Measurements from ENCODE around the gene PHACTR4. TPM values are rescaled to one million over a fixed set of nuclear protein-coding genes. Genes with fewer than 3 reads are reported as not detected.

Gene PHACTR4
- total and polyA plus RNA-seq, 2 of the 13 experiments (the other 11 are each of a cell fraction or from before 2014, with no cell fraction given): 13.9 to 17.1 TPM

DNA sequence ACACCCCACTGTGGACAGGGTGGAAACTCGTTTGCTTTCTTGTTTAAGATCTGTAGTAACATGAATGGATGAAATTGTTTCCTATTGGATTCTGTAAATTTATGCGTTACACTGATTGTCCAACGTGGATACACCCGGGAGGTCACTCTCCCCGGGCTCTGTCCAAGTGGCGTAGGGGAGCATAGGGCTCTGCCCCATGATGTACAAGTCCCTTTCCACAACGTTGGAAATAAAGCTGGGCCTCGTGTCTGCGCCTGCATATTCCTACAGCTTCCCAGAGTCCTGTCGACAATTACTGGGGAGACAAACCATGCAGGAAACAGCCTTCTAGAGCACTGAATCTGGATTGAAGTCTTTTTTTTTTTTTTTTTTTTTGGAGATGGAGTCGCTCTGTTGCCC lies 137.7 kb downstream of the PHACTR4 start (continued):
- TF ChIP-seq, protein P1, sequence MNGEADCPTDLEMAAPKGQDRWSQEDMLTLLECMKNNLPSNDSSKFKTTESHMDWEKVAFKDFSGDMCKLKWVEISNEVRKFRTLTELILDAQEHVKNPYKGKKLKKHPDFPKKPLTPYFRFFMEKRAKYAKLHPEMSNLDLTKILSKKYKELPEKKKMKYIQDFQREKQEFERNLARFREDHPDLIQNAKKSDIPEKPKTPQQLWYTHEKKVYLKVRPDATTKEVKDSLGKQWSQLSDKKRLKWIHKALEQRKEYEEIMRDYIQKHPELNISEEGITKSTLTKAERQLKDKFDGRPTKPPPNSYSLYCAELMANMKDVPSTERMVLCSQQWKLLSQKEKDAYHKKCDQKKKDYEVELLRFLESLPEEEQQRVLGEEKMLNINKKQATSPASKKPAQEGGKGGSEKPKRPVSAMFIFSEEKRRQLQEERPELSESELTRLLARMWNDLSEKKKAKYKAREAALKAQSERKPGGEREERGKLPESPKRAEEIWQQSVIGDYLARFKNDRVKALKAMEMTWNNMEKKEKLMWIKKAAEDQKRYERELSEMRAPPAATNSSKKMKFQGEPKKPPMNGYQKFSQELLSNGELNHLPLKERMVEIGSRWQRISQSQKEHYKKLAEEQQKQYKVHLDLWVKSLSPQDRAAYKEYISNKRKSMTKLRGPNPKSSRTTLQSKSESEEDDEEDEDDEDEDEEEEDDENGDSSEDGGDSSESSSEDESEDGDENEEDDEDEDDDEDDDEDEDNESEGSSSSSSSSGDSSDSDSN (CRISPR knock-in tag; IDR thresholded peaks at IDR 0.05): peak; percentile 39; the same call in 1 of the 2 replicates
- TF ChIP-seq, protein P2, sequence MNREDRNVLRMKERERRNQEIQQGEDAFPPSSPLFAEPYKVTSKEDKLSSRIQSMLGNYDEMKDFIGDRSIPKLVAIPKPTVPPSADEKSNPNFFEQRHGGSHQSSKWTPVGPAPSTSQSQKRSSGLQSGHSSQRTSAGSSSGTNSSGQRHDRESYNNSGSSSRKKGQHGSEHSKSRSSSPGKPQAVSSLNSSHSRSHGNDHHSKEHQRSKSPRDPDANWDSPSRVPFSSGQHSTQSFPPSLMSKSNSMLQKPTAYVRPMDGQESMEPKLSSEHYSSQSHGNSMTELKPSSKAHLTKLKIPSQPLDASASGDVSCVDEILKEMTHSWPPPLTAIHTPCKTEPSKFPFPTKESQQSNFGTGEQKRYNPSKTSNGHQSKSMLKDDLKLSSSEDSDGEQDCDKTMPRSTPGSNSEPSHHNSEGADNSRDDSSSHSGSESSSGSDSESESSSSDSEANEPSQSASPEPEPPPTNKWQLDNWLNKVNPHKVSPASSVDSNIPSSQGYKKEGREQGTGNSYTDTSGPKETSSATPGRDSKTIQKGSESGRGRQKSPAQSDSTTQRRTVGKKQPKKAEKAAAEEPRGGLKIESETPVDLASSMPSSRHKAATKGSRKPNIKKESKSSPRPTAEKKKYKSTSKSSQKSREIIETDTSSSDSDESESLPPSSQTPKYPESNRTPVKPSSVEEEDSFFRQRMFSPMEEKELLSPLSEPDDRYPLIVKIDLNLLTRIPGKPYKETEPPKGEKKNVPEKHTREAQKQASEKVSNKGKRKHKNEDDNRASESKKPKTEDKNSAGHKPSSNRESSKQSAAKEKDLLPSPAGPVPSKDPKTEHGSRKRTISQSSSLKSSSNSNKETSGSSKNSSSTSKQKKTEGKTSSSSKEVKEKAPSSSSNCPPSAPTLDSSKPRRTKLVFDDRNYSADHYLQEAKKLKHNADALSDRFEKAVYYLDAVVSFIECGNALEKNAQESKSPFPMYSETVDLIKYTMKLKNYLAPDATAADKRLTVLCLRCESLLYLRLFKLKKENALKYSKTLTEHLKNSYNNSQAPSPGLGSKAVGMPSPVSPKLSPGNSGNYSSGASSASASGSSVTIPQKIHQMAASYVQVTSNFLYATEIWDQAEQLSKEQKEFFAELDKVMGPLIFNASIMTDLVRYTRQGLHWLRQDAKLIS (CRISPR knock-in tag; IDR thresholded peaks at IDR 0.05): 0 out of 2 replicates have a peak, but pooled peaks have one; percentile 18
- TF ChIP-seq, protein P3, sequence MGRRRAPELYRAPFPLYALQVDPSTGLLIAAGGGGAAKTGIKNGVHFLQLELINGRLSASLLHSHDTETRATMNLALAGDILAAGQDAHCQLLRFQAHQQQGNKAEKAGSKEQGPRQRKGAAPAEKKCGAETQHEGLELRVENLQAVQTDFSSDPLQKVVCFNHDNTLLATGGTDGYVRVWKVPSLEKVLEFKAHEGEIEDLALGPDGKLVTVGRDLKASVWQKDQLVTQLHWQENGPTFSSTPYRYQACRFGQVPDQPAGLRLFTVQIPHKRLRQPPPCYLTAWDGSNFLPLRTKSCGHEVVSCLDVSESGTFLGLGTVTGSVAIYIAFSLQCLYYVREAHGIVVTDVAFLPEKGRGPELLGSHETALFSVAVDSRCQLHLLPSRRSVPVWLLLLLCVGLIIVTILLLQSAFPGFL (CRISPR knock-in tag; IDR thresholded peaks at IDR 0.05): no peak
- TF ChIP-seq HMGXB4 (CRISPR knock-in tag; IDR thresholded peaks at IDR 0.05; ENCODE audit: borderline replicate concordance in 1 of 2, low read depth in 1 of 2) (peak in 1 of 2 experiments; percentile 15; a peak in 2 of 4 replicates), RBFOX2 (IDR thresholded peaks at IDR 0.05; ENCODE audit: low read depth, low read length) (peak; percentile 81)
